ENCODE measurements around the gene SMIM32.

Gene SMIM32

GRCh38 chr5:136185974-136186665 is 6.8 kb downstream of the SMIM32 start:
- no peak for DNase-seq

GRCh38 chr5:136182618-136183017 is 10.3 kb downstream of the SMIM32 start:
- DNase-seq: no peak

- no peak for DNase-seq
Observed at GRCh38 chr5:136174021-136174659, 18.8 kb downstream of the SMIM32 start.

GRCh38 chr5:136169218-136169617 is 23.7 kb downstream of the SMIM32 start:
- no peak for DNase-seq

- no peak for DNase-seq
Observed at GRCh38 chr5:136166909-136167308, 26.1 kb downstream of the SMIM32 start.

- DNase-seq: no peak
Observed at GRCh38 chr5:136164226-136164625, 28.7 kb downstream of the SMIM32 start.

GRCh38 chr5:136162008-136162407 is 31.0 kb downstream of the SMIM32 start:
- no peak for DNase-seq

GRCh38 chr5:136159457-136159856 is 33.5 kb downstream of the SMIM32 start:
- no peak for DNase-seq

- no peak for DNase-seq
Observed at GRCh38 chr5:136157514-136157913, 35.4 kb downstream of the SMIM32 start.

- DNase-seq: no peak
Observed at GRCh38 chr5:136155761-136156160, 37.2 kb downstream of the SMIM32 start.

GRCh38 chr5:136155078-136155477 is 37.9 kb downstream of the SMIM32 start:
- DNase-seq: no peak

- no peak for DNase-seq
Observed at GRCh38 chr5:136153581-136154236, 39.3 kb downstream of the SMIM32 start.

- no peak for DNase-seq
Observed at GRCh38 chr5:136149891-136150290, 43.1 kb downstream of the SMIM32 start.

- DNase-seq: no peak
Observed at GRCh38 chr5:136147632-136148031, 45.3 kb downstream of the SMIM32 start.

- no peak for DNase-seq
Observed at GRCh38 chr5:136146201-136146600, 46.8 kb downstream of the SMIM32 start.

GRCh38 chr5:136145030-136145429 is 47.9 kb downstream of the SMIM32 start:
- DNase-seq: no peak

- no peak for DNase-seq
Observed at GRCh38 chr5:136143763-136144162, 49.2 kb downstream of the SMIM32 start.

- no peak for DNase-seq
Observed at GRCh38 chr5:136143312-136143711, 49.6 kb downstream of the SMIM32 start.

- no peak for DNase-seq
Observed at GRCh38 chr5:136141561-136141960, 51.4 kb downstream of the SMIM32 start.

All from GOT3 (cell line).